Heart left ventricle (tissue), 13 donors: ENCODE results near the gene LRP1.

Source experiments
- CTCF ChIP-seq, 12 donors: fragments of 200-600 bp; sonication (generic) in 4 of 12; IDR thresholded peaks; one replicate each; pipeline versions ENCODE4 v1.5.0 to v1.8.0; 2018 to 2022; ENCODE audit warnings: antibody characterized with exemption in 12 of 12, mild to moderate bottlenecking in 5 of 12
- POLR2A ChIP-seq, 2 donors: fragments of 450-650 bp; IDR thresholded peaks; one replicate each; pipeline ENCODE4 v1.6.1; 2017; ENCODE audit warnings: antibody characterized with exemption in 2 of 2, mild to moderate bottlenecking in 2 of 2, moderate library complexity in 2 of 2
- donor health status: ischemic (EF 13 %, LVEDD 7.1; RV severe dilation, severe dysfunction).
- donor health status: DM: no; HTN: yes; CAD: no.
- donor health status: DM: no; HTN: no; CAD: no.
- donor health status: ischemic (EF 25% LVEDD 6.9; RV normal size, moderate dysfunction).
- donor health status: ischemic (EF 25% LVEDD 5.7; RV mildly dilated, moderate dysfunction).
- donor health status: ischemic (EF 35%, LVEDD 5.7; RV mildly dilated, moderate dysfunction).
- donor health status: nonischemic (EF 11% LVEDD 7.7; RV severe dilation, severe dysfunction).
- donor health status: DM: yes; HTN: yes; CAD: no.
- donor health status: PGD.
- donor health status: ischemic (EF 29% LVEDD 5.4; RV normal size, mild dysfunction).
- donor health status: nonischemic (EF 23%, LVEDD 6.1; RV moderate dilation, normal function).

GRCh38 chr12:57202321-57202720 is 74.0 kb downstream of the LRP1 start:
- TF ChIP-seq CTCF (IDR thresholded peaks at IDR 0.05) (no peak), POLR2A (IDR thresholded peaks at IDR 0.05) (no peak)
